Measurements from ENCODE around the gene MKI67.
A peak's percentile ranks its signal among the peaks of the same experiment; 100 is the strongest.

GRCh38 chr10:128116851-128117615 is 9.2 kb downstream of the MKI67 start:
- peak in 2 of 3 experiments; percentile 24 to 38 for TF ChIP-seq CTCF (optimal IDR thresholded peaks at IDR 0.05 in 1 of 3, IDR thresholded peaks at IDR 0.05 in 1 of 3, conservative IDR thresholded peaks at IDR 0.05 in 1 of 3; ENCODE audit: extremely low read depth in 1 of 3, insufficient read depth in 2 of 3, low read length in 3 of 3)
- TF ChIP-seq EZH2 (IDR thresholded peaks at IDR 0.05; ENCODE audit: low read length) = no peak
